ENCODE measurements around the gene PRKN.
"Not testable (repeated sequence)": the region's sequence is repeated elsewhere in the genome, so short reads cannot be mapped to it uniquely, and the experiment has no call there.

The PRKN gene

GRCh38 chr6:161918109-161918531, 809.4 kb downstream of the PRKN start:
- DNase-seq (ENCODE audit: low read depth in 2 of 2) = no peak

DNA sequence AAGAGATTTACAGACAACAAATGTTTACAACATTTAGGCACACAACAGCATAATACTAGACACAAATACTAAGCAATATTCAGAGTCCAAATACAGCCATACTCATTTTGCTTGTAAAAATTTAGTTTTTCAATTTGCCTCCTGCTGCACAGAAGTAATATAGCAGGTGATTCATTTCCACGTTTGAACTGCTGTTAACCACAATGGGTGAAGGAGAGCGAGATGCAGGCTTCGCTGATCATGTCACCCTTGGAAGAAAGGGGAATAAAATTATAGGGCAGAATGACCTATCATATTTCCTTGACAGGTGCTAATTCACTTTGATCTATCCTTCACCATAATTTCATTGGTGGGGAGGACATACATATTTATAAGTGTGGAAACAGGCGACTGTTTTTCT, 809.9 kb downstream of the PRKN start:
- no peak for DNase-seq (ENCODE audit: low read depth in 2 of 2)

GRCh38 chr6:161915456-161915964, 812.1 kb downstream of the PRKN start:
- DNase-seq (ENCODE audit: low read depth in 2 of 2) = no peak

DNA sequence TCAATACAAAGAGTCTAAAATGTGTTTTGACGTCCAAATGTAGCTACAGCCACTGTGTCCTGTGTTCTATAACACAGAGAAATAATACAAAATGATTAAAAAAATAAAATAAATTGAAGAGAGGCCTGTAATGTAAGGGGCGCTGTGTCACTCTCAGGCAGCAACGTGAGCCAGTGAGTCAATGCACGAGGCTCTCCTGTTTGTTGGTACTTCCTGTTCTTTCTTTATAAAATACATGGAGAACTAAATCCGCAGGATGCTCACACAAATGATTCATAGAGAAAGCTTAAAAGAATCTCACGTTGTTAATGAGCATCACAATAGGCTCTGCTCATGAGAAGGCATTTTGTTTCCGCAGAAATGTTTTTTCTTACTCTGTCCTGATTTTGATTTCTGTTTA, 818.7 kb downstream of the PRKN start:
- DNase-seq (ENCODE audit: low read depth in 2 of 2) = no peak

GRCh38 chr6:161906571-161906970, 821.0 kb downstream of the PRKN start:
- no peak for DNase-seq (ENCODE audit: low read depth in 2 of 2)

DNA sequence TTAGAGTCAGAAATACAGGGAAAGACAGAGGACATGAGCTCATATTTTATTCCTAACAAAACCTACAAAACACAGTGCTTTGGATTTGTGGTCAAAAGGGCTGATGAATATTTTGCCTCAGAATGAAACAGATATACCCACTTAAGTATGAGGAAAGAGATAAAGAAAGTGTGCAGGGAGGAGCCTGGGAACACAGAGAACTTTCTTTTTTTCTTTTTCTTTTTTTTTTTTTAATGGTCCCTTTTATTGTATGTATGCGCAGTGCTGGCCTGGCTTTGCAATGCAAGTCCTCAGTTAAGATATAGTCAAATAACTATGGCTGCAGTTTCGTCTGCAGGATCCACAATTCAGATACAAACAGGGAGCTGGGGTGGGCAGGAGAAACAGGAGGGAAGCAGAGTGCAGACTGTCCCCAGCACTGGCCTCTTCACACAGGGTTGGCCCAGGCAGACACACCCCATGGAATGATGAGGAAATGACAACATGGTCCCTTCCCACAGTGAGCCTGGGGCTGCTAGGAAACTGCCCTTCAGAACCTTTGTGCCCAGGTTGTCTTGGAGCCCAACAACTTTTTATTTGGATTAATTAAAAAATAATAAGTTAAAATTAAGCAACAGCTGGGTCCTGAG, 823.9 kb downstream of the PRKN start:
- no peak for DNase-seq (ENCODE audit: low read depth in 2 of 2)

- DNase-seq (ENCODE audit: low read depth in 2 of 2) = no peak
These were observed 825.7 kb downstream of the PRKN start for GRCh38 chr6:161901740-161902426.

GRCh38 chr6:161894436-161894835, 833.1 kb downstream of the PRKN start:
- DNase-seq (ENCODE audit: low read depth in 2 of 2) = no peak

- no peak for DNase-seq (ENCODE audit: low read depth in 2 of 2)
These were observed 836.0 kb downstream of the PRKN start for GRCh38 chr6:161891542-161891941.

DNA sequence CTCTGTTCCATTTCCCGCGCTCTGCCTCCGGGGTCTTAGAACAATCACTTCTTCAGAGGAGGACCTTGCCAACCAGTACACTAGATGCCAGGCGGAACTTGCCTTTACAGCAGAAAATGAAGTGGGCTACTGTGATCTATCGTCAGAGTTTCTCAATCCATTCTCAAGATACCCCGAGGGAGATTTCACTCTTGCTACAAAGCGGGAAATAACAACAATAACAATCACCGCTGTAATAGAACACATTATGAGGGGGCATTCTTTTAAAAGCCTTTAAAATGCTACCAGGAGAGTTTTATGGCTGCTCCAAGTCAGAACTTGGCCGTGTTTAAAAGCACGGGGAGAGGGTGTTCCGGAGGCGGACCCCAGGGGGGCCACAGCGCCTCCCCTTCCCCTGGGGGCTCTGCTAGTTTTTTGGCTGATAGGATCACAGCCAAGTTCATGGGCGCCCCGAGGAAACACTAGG, 836.7 kb downstream of the PRKN start:
- DNase-seq (ENCODE audit: low read depth in 2 of 2) = no peak

DNA sequence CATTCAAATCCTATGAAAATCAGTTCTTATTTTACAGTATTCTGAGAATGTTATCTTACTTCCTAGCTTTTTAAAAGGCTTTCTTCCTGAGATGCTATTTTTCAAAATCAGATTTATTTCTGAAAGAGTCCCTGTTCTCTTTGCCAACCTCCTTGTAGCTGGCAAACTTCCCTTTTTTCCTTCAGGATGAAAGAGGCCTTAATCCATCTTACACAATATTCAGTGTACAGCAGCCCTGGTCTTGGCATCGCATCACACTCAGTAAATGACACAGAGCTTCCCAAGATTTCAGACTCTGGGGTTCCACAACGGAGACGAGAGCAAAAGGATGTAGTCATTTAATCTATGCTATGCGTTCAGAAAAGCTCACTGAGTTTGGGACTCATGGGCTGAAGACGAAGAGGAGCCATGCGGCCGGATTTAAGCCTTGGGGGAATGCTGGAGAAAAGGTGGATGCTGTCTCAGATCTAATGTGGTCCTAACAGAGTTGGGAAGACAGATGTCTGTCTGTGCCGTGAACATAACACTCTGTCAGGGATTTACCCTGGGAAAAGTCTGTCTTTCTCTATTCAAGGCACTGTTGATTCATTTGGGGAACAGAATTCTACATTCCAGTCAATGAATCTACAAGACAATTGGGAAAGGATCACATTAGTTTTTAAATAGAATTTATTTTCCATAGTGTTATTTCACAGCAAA, 837.3 kb downstream of the PRKN start:
- no peak for DNase-seq (ENCODE audit: low read depth in 2 of 2)

DNA sequence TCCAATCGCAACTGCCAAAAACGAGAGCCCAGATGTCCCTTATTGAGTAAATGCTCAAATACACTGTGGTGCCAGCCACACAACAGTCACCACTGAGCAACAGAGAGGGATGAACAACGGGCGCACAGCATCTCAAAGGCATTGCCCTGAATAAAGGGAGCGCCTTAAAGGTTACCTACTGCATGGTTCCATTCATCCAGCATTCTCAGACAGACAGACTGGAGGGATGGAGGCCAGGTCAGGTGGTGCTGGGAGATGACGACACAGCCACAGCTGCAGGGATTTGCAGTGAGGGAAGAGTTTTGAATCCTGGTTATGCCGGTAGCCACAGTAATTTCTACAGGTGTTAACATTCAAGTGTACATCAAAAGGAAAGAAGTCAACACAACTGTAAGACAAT, 838.2 kb downstream of the PRKN start:
- no peak for DNase-seq (ENCODE audit: low read depth in 2 of 2)

DNA sequence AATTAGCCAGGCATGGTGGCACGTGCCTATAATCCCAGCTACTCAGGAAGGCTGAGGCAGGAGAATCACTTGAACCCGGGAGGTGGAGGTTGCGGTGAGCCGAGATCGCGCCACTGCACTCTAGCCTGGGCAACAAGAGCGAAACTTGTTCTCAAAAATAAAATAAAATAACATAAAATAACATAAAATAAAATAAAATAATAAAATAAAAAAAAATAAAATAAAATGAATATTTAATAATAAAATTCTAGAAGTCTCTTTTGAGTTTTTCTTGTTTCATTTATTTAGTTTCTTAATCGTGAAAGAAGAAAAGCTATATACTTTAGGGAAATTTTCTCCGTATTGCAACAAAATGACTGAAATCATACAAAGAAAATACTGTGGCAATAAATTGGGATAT, 841.0 kb downstream of the PRKN start:
- DNase-seq (ENCODE audit: low read depth in 2 of 2) = not testable (repeated sequence)

GRCh38 chr6:161884782-161885181, 842.8 kb downstream of the PRKN start:
- no peak for DNase-seq (ENCODE audit: low read depth in 2 of 2)

DNA sequence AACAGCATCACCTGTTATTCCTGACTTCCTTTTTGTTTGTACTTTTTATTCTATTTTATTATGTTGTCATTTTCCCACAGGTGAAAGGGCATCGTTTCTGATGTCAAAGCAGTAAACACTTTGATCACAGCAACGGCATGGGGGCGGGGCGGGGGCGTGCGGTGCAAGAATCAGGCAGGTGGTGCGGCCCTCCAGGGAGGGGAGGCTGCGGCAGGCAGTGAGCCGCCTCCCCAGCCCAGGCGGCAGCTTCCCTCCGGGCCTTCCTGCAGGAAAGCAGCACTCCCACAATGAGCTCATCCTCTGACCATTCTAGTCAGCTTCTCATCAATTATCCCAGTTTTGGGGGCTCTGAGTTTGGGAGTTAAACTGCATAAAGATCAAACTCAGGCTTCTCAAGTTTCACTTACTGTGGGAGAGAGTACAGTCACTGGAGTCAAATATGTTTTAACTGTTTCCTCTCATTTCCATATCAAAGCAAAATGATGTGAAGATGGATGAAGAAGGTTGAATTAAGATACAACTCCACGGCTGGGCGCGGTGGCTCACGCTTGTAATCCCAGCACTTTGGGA, 845.3 kb downstream of the PRKN start:
- no peak for DNase-seq (ENCODE audit: low read depth in 2 of 2)

DNA sequence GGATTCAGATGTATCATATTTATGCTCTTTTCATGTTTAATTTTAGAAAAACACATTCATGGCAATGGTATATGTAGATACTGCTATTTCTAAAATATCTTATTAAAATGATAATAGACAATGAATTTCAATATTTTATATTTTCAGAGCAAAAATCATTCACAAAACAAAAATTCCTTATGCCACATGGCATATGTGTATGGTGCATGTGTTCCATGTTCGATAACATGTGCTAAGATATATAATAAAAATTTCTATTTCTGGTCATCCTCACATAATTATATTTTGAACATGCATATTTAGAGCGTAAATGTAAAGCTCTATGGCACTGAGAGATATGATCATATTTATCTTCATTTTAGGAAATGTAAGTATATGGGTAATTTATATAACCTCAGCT, 847.5 kb downstream of the PRKN start:
- no peak for DNase-seq (ENCODE audit: low read depth in 2 of 2)

DNA sequence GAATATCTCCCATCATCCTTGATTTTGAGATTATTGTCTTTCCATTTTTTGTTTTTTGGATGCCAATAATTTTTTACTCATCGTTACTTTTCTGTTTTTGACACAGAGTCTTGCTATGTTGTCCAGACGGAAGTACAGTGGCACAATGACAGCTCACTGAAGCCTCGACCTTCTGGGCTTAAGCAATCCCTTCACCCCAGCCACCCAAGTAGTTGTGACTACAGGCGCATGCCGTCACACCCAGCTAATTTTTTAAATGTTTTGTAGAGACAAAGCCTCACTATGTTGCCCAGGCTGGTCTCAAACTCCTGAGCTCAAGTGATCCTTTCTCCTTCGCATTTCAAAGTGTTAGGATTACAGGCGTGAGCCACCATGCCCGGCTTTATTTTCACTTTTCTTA, 851.3 kb downstream of the PRKN start:
- no peak for DNase-seq (ENCODE audit: low read depth in 2 of 2)

DNA sequence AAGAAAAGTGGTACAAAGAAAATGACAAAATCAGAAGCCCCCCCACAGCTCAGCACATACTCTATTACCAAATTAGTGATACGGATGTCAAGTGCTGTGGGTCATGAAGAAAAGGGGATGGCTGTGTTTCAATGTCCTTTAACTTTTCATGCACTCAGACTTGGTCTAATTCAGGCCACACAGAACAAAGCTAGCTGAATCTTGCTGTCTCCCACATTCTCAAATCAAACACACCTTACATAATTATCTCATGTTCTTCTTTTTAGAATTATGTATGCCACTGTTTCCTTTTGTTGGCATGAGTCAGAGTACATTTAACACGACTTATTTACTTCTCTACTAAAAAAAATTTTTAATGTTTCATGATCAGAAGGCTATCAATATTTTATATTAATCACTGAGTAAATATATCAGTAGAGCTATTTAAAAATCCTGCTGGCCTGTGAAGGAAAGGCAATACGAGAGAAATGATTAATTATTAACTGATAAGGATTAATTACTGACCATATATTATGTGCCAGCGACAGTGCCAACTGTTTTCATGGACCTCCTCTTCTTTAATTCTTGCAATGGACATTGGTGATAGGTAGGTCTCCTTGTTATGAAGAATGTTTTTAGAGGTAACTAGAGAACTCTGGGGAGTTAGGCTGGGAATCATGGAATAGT, 857.2 kb downstream of the PRKN start:
- DNase-seq (ENCODE audit: low read depth in 2 of 2) = no peak

- DNase-seq (ENCODE audit: low read depth in 2 of 2) = no peak
These were observed 858.1 kb downstream of the PRKN start for GRCh38 chr6:161869491-161869890.

- no peak for DNase-seq (ENCODE audit: low read depth in 2 of 2)
These were observed 861.0 kb downstream of the PRKN start for GRCh38 chr6:161866570-161866969.

GRCh38 chr6:161861061-161861460, 866.5 kb downstream of the PRKN start:
- DNase-seq (ENCODE audit: low read depth in 2 of 2) = not testable (repeated sequence)

DNA sequence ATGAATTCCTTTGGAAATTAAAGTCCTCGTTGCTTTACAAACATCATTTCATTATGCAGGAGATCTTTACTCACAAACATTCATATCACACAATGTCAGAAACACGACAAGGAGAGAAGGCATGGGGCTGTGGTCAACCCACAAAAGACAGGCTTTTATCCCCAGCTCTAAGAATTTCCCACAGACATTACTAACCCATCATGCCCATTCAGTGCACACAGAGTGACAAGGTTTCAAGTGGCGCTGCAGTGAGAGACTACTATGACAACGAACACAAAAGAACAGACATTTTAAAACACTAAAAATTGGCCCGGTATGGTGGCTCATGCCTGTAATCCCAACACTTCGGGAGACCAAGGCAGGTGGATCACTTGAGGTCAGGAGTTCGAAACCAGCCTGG, 873.9 kb downstream of the PRKN start:
- no peak for DNase-seq (ENCODE audit: low read depth in 2 of 2)
